Endothelial cell of hepatic sinusoid (primary cell): ENCODE results near the gene DENND6B.

Experiments
- in situ Hi-C: cut with HindIII; loops from 2 replicates; pipeline ENCODE4 v1.10.0; 2017; ENCODE audit warnings: low sequenced_read_pairs

Gene DENND6B

GRCh38 chr22:50260801-50261614 is 65.8 kb downstream of the DENND6B start:
- in situ Hi-C loops, result no loop called here

DNA sequence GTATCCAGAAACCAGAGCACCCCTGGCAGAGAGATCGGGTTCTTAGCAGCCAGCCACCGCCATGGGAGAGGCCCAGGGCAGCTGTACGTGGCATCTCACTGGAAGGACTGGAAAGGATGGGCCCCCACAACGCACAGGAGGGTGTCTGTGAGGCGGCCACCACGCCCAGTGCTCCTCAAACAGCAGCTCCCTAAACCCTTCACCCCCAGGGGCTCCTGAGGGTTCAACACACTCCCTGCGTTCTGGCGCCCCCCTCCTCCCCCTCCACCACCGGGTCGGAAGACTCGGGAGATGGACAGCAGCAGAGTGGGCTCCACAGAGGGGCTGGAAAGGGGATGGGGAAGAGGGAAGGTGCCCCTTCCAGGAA is 66.4 kb downstream of the DENND6B start:
- in situ Hi-C loops, result no loop called here

- in situ Hi-C loops, result no loop called here
Observed at GRCh38 chr22:50259302-50259701, 67.5 kb downstream of the DENND6B start.
